Measurements from ENCODE around the gene EFCAB5.

DNA sequence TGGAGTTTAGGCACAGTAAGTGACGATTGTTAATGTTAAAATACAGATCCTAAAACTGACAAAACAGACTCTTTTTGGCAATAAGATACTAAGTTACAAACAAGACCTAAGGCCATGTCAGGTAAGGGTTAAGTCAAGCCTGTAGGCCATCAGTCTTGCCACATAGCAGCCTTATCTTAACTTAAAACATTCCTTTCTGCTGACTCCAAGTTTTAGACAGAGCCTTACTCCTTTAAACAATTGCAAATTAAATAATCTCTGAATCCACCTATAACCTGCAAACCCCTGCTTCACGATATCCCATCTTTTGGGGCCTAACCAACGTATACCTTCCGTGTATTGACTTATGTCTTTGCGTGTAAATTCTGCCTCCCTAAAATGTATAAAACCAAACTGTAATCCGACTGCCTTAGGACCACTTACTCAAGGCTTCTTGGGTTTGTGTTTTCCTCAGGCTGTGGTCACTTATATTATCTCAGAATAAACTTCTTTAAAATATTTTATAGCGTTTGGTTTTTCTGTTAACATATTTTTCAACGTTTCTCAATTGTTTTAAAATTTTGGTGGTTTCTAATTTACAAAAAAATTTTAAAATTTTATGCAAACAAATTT is 64.4 kb downstream of the EFCAB5 start:
- TF ChIP-seq POLR2A (IDR thresholded peaks at IDR 0.05; ENCODE audit: low read depth, low read length) (no peak), POLR2AphosphoS5 (IDR thresholded peaks at IDR 0.05; ENCODE audit: low read depth, low read length) (no peak), POU2F2 (IDR thresholded peaks at IDR 0.05; ENCODE audit: low read depth, low read length) (no peak), SPI1 (IDR thresholded peaks at IDR 0.05; ENCODE audit: low read depth, low read length) (no peak)

Data from GM12891 (cell line).